H1 (cell line): Measurements from ENCODE around the gene STARD13. TPM values are rescaled to one million over a fixed set of nuclear protein-coding genes. Genes with fewer than 3 reads are reported as not detected.

Experiments
- CTCF ChIA-PET: fragments of 300-600 bp; sonication (Branson Sonifier 250); formaldehyde crosslinking; loops from one replicate; lab custom pipeline; 2021; ENCODE audit not compliant: partially characterized antibody; lab: Charles Lee
- POLR2A ChIA-PET: fragments of 300-600 bp; sonication (Branson Sonifier 250); formaldehyde crosslinking; loops from one replicate; lab custom pipeline; 2021; ENCODE audit warnings: inconsistent platforms; ENCODE audit not compliant: partially characterized antibody; lab: Charles Lee
- DNase-seq, 2 experiments: peaks; one replicate each; pipeline versions ENCODE4 v3.0.0 to v3.0.0-alpha.2; 2010 to 2022; ENCODE audit warnings: low spot score in 2 of 2, low read depth in 1 of 2, mixed read lengths in 1 of 2
- FAIRE-seq: peaks from 2 replicates; lab custom pipeline; 2011; peaks lifted over from hg19 to GRCh38; lab: Jason Lieb, UNC
- H2AFZ ChIP-seq: 2 replicates; pipeline ENCODE4 v1.8.1; 2012; ENCODE audit warnings: low read length, inconsistent platforms
- H2AK5ac ChIP-seq: 2 replicates; pipeline ENCODE4 v1.6.1; 2013; ENCODE audit warnings: low read depth, low read length
- H2BK120ac ChIP-seq: replicated peaks from 2 replicates; pipeline ENCODE3; 2013; ENCODE audit warnings: low read depth, low read length, inconsistent platforms
- H2BK12ac ChIP-seq: 2 replicates; pipeline ENCODE4 v1.6.1; 2013; ENCODE audit warnings: low read depth, low read length
- H2BK15ac ChIP-seq: 2 replicates; pipeline ENCODE4 v1.6.1; 2013; ENCODE audit warnings: low read length
- H2BK20ac ChIP-seq: 2 replicates; pipeline ENCODE4 v1.6.1; 2013; ENCODE audit warnings: low read length
- H2BK5ac ChIP-seq: 2 replicates; pipeline ENCODE4 v1.6.1; 2013; ENCODE audit warnings: low read depth, low read length
- H3K14ac ChIP-seq: 2 replicates; pipeline ENCODE4 v1.6.1; 2013; ENCODE audit warnings: inconsistent platforms; ENCODE audit not compliant: insufficient read length
- H3K18ac ChIP-seq: 2 replicates; pipeline ENCODE4 v1.6.1; 2013; ENCODE audit warnings: low read length; ENCODE audit errors: extremely low read depth
- H3K23ac ChIP-seq: 2 replicates; pipeline ENCODE4 v1.6.1; 2013; ENCODE audit warnings: inconsistent platforms; ENCODE audit not compliant: insufficient read length
- H3K23me2 ChIP-seq: 2 replicates; pipeline ENCODE4 v1.6.1; 2013; ENCODE audit warnings: low read depth, low read length
- H3K27ac ChIP-seq: 2 replicates; pipeline ENCODE4 v1.6.1; 2011; ENCODE audit warnings: low read depth, low read length, inconsistent platforms
- H3K27me3 ChIP-seq, 4 experiments: replicated peaks in 1 of 4; 1 replicate in 1 of 4; 2 replicates in 3 of 4; pipeline versions ENCODE4 v1.6.1 to v1.8.1; 2011 to 2013; ENCODE audit warnings: low read length in 3 of 4, mild to moderate bottlenecking in 3 of 4, inconsistent platforms in 2 of 4, mixed read lengths in 2 of 4, moderate library complexity in 1 of 4; ENCODE audit not compliant: control insufficient read depth in 3 of 4, insufficient read depth in 3 of 4; ENCODE audit errors: extremely low read depth in 1 of 4
- H3K36me3 ChIP-seq, 4 experiments: 2 replicates each; pipeline versions ENCODE4 v1.6.1 to v1.8.1; 2011 to 2013; ENCODE audit warnings: mild to moderate bottlenecking in 4 of 4, low read length in 3 of 4, moderate library complexity in 2 of 4, control low read depth in 1 of 4, inconsistent platforms in 1 of 4; ENCODE audit not compliant: insufficient read depth in 4 of 4, control insufficient read depth in 2 of 4
- H3K4ac ChIP-seq: replicated peaks from 2 replicates; pipeline ENCODE3; 2013; ENCODE audit warnings: low read length, low read depth, mixed read lengths, inconsistent platforms; ENCODE audit not compliant: insufficient read length
- H3K4me1 ChIP-seq, 4 experiments: replicated peaks in 1 of 4; 1 replicate in 1 of 4; 2 replicates in 3 of 4; pipeline versions ENCODE4 v1.6.1 to v1.8.1; 2011 to 2013; ENCODE audit warnings: low read length in 3 of 4, inconsistent platforms in 2 of 4, mixed read lengths in 1 of 4; ENCODE audit not compliant: insufficient read depth in 4 of 4, control insufficient read depth in 3 of 4
- H3K4me2 ChIP-seq, 2 experiments: 2 replicates each; pipeline versions ENCODE4 v1.6.1 to v1.8.1; 2011 to 2013; ENCODE audit warnings: low read depth in 2 of 2, low read length in 2 of 2, control low read depth in 1 of 2, inconsistent platforms in 1 of 2, mild to moderate bottlenecking in 1 of 2; ENCODE audit not compliant: insufficient read depth in 1 of 2
- H3K4me3 ChIP-seq, 4 experiments: fragments of 200-600, 300-600 bp in 1 of 4; sonication (generic), shearing (Covaris generic), sonication (Bioruptor Twin) in 1 of 4; 2 replicates each; pipeline versions ENCODE4 v1.5.1 to v1.8.1; 2011 to 2016; ENCODE audit warnings: low read length in 4 of 4, low read depth in 3 of 4, control low read depth in 2 of 4, inconsistent platforms in 2 of 4, mild to moderate bottlenecking in 2 of 4, mixed read lengths in 1 of 4, moderate library complexity in 1 of 4; ENCODE audit not compliant: insufficient read depth in 2 of 4; ENCODE audit errors: extremely low read depth in 1 of 4
- H3K56ac ChIP-seq: replicated peaks from 2 replicates; pipeline ENCODE3; 2013; ENCODE audit warnings: low read depth, mild to moderate bottlenecking, mixed read lengths, low read length, inconsistent platforms; ENCODE audit not compliant: insufficient read length
- H3K79me1 ChIP-seq: 2 replicates; pipeline ENCODE4 v1.6.1; 2013; ENCODE audit warnings: low read depth, low read length, control low read depth
- H3K79me2 ChIP-seq, 2 experiments: 2 replicates each; pipeline versions ENCODE4 v1.6.1 to v1.8.1; 2012 to 2013; ENCODE audit warnings: low read length in 2 of 2, mild to moderate bottlenecking in 2 of 2, inconsistent platforms in 1 of 2; ENCODE audit not compliant: insufficient read depth in 2 of 2, control insufficient read depth in 1 of 2
- H3K9ac ChIP-seq, 4 experiments: replicated peaks in 1 of 4; 1 replicate in 1 of 4; 2 replicates in 3 of 4; pipeline versions ENCODE4 v1.6.1 to v1.8.1; 2011 to 2013; ENCODE audit warnings: low read depth in 3 of 4, low read length in 3 of 4, control low read depth in 2 of 4, mild to moderate bottlenecking in 2 of 4, moderate library complexity in 2 of 4, inconsistent platforms in 1 of 4; ENCODE audit errors: extremely low read depth in 1 of 4
- H3K9me3 ChIP-seq, 2 experiments: 2 replicates each; pipeline versions ENCODE4 v1.6.1 to v1.8.1; 2012 to 2013; ENCODE audit warnings: mild to moderate bottlenecking in 2 of 2, moderate library complexity in 2 of 2, control low read depth in 1 of 2, inconsistent platforms in 1 of 2, low read depth in 1 of 2, low read length in 1 of 2, mixed read lengths in 1 of 2; ENCODE audit not compliant: insufficient read depth in 2 of 2
- H4K20me1 ChIP-seq, 2 experiments: replicated peaks in 1 of 2; 2 replicates each; pipeline versions ENCODE3 to v1.8.1; 2011 to 2013; ENCODE audit warnings: inconsistent platforms in 2 of 2, low read length in 2 of 2, mild to moderate bottlenecking in 1 of 2; ENCODE audit not compliant: insufficient read depth in 2 of 2, control insufficient read depth in 1 of 2
- H4K5ac ChIP-seq: 2 replicates; pipeline ENCODE4 v1.6.1; 2013; ENCODE audit warnings: low read length, low read depth, mixed read lengths, inconsistent platforms; ENCODE audit not compliant: insufficient read length
- H4K8ac ChIP-seq: 2 replicates; pipeline ENCODE4 v1.8.0; 2013; ENCODE audit warnings: mild to moderate bottlenecking, moderate library complexity, low read length, inconsistent platforms; ENCODE audit not compliant: insufficient read depth; ENCODE audit errors: extremely low read depth
- H4K91ac ChIP-seq: replicated peaks from 2 replicates; pipeline ENCODE3; 2013; ENCODE audit warnings: low read length, mixed read lengths, inconsistent platforms; ENCODE audit not compliant: insufficient read length
- BCL11A ChIP-seq, 2 experiments: IDR thresholded peaks; one replicate each; pipeline ENCODE4 v1.6.1; 2011; ENCODE audit warnings: low read depth in 2 of 2, low read length in 2 of 2, mild to moderate bottlenecking in 2 of 2
- CHD1 ChIP-seq: IDR thresholded peaks from 2 replicates; pipeline ENCODE4 v1.6.1; 2012; ENCODE audit warnings: low read depth, low read length, improper control_type of control experiment
- GABPA ChIP-seq: IDR thresholded peaks from 2 replicates; pipeline ENCODE4 v1.6.1; 2011; ENCODE audit warnings: mild to moderate bottlenecking, low read length, moderate library complexity, borderline replicate concordance; ENCODE audit not compliant: insufficient read depth
- GTF2F1 ChIP-seq: IDR thresholded peaks from 2 replicates; pipeline ENCODE4 v1.6.1; 2012; ENCODE audit warnings: low read depth, low read length, improper control_type of control experiment, borderline replicate concordance
- HDAC2 ChIP-seq, 2 experiments: fragments of 300-600 bp in 1 of 2; sonication (generic) in 1 of 2; IDR thresholded peaks; 2 replicates each; pipeline ENCODE4 v1.6.1; 2011 to 2012; ENCODE audit warnings: low read depth in 2 of 2, low read length in 2 of 2, mild to moderate bottlenecking in 2 of 2, moderate library complexity in 2 of 2, borderline replicate concordance in 1 of 2, inconsistent platforms in 1 of 2
- MAFK ChIP-seq: IDR thresholded peaks from 2 replicates; pipeline ENCODE4 v1.6.1; 2012; ENCODE audit warnings: low read depth, mild to moderate bottlenecking, improper control_type of control experiment, low read length
- MAX ChIP-seq: IDR thresholded peaks from 2 replicates; pipeline ENCODE4 v1.6.1; 2012; ENCODE audit warnings: inconsistent platforms
- POLR2A ChIP-seq, 2 experiments: IDR thresholded peaks; 1 replicate in 1 of 2; 2 replicates in 1 of 2; pipeline ENCODE4 v1.6.1; 2011; ENCODE audit warnings: low read depth in 2 of 2, low read length in 2 of 2, mild to moderate bottlenecking in 2 of 2; ENCODE audit errors: control extremely low read depth in 1 of 2
- RAD21 ChIP-seq, 2 experiments: IDR thresholded peaks in 1 of 2; conservative IDR thresholded peaks in 1 of 2; 2 replicates each; pipeline ENCODE4 v1.6.1; 2011; ENCODE audit warnings: low read depth in 2 of 2, low read length in 2 of 2, improper control_type of control experiment in 1 of 2, inconsistent platforms in 1 of 2, mild to moderate bottlenecking in 1 of 2, moderate library complexity in 1 of 2
- RFX5 ChIP-seq: IDR thresholded peaks from 2 replicates; pipeline ENCODE4 v1.6.1; 2011; ENCODE audit warnings: low read depth, low read length, improper control_type of control experiment, borderline replicate concordance
- SP2 ChIP-seq: IDR thresholded peaks from 2 replicates; pipeline ENCODE4 v1.6.1; 2012; ENCODE audit warnings: mild to moderate bottlenecking, low read length, inconsistent platforms
- TAF7 ChIP-seq: optimal IDR thresholded peaks from 2 replicates; pipeline ENCODE3; 2011; ENCODE audit warnings: low read depth, mild to moderate bottlenecking, inconsistent platforms, low read length, moderate library complexity, borderline replicate concordance
- ZNF274 ChIP-seq: IDR thresholded peaks from 2 replicates; pipeline ENCODE4 v1.7.0; 2012; ENCODE audit warnings: low read length, borderline replicate concordance; ENCODE audit errors: extremely low read depth
- WGBS, 2 experiments: shearing (Covaris generic) in 1 of 2; methylation state at CpG; one replicate each; pipeline versions ENCODE4 v1.1.6 to v1.1.7; 2013 to 2015; ENCODE audit warnings: low lambda C conversion rate in 2 of 2, mixed read lengths in 2 of 2, inconsistent platforms in 1 of 2, low coverage in 1 of 2, missing lambda C conversion rate in 1 of 2; ENCODE audit not compliant: insufficient replicate concordance in 2 of 2, insufficient coverage in 1 of 2, insufficient read length in 1 of 2; ENCODE audit errors: extremely low coverage in 1 of 2, missing lambda C conversion rate in 1 of 2; 5-methylcytosine and 5-hydroxymethylcytosine counted together
- polyA plus RNA-seq, 7 experiments: library from polyadenylated mRNA; depleted of rRNA in 3 of 7; stranded (reverse) in 5 of 7; unstranded in 2 of 7; fragments of >200 nt in 5 of 7; fragments of 200-250 nt in 2 of 7; gene quantifications; 1 replicate in 5 of 7; 2 replicates in 1 of 7; 4 replicates in 1 of 7; pipeline versions ENCODE4 v1.2.1 to v1.2.3, GENCODE V29; 2011 to 2013; ENCODE audit warnings: missing spikeins in 2 of 7, mixed read lengths in 2 of 7
- total RNA-seq: library from RNA; stranded (reverse); fragmentation: NEBNext Ultra II Directional; extraction: Animal tissue kit (Norgen Biotek cat#: 25700); gene quantifications from 2 replicates; pipeline ENCODE4 v1.2.1, GENCODE V29; 2021

STARD13 gene
- total and polyA plus RNA-seq, 2 of the 8 experiments (the other 6 are each of a cell fraction or from before 2014, with no cell fraction given): 0.82 to 2.9 TPM

- Histone ChIP-seq H3K4me1 (peaks cover 0 to 11% (median 3%) of the 10 kb centered on the region in 4 experiments; a peak in 3 of 7 replicates), H4K20me1 (no peaks in the 10 kb centered on the region), H2BK5ac (no peak overlapping the region), H3K79me2 (no peaks in the 10 kb centered on the region), H2BK12ac (no peak overlapping the region), H2BK20ac (no peak overlapping the region), H3K56ac (no peak overlapping the region), H3K23ac (no peak overlapping the region), H3K36me3 (no peaks in the 10 kb centered on the region), H3K4me3 (no peak overlapping the region), H3K27me3 (no peaks in the 10 kb centered on the region), H2BK15ac (no peak overlapping the region), H3K18ac (no peak overlapping the region), H3K23me2 (no peaks in the 10 kb centered on the region), H2AK5ac (no peak overlapping the region), H4K8ac (no peak overlapping the region), H4K5ac (no peak overlapping the region), H3K4ac (no peak overlapping the region), H2AFZ (no peak overlapping the region), H3K9me3 (no peaks in the 10 kb centered on the region), H3K79me1 (no peaks in the 10 kb centered on the region), H2BK120ac (no peak overlapping the region), H3K9ac (no peak overlapping the region), H3K27ac (no peak overlapping the region), H4K91ac (no peak overlapping the region), H3K4me2 (no peak overlapping the region), H3K14ac (no peak overlapping the region)
- POLR2A ChIA-PET: no interaction called here
- DNase-seq: no peak
- TF ChIP-seq ZNF274 (no peak), POLR2A (IDR thresholded peaks at IDR 0.05; ENCODE audit: control extremely low read depth in 1 of 2, low read depth in 2 of 2, low read length in 2 of 2) (no peak), CHD1 (no peak), GTF2F1 (no peak), HDAC2 (IDR thresholded peaks at IDR 0.05; ENCODE audit: borderline replicate concordance in 1 of 2, low read depth in 2 of 2, low read length in 2 of 2) (no peak), TAF7 (no peak), SP2 (no peak), RFX5 (no peak), MAFK (no peak), GABPA (no peak), BCL11A (IDR thresholded peaks at IDR 0.05; ENCODE audit: low read depth in 2 of 2, low read length in 2 of 2) (no peak), RAD21 (IDR thresholded peaks at IDR 0.05 in 1 of 2, conservative IDR thresholded peaks at IDR 0.05 in 1 of 2; ENCODE audit: low read depth in 2 of 2, low read length in 2 of 2) (no peak), MAX (no peak)
- 89% methylated on average over 5 of the region's 5 CpGs; no CpG with 5 or more reads in 1 of the 2 experiments for WGBS, 2 experiments
- FAIRE-seq: no peak
- CTCF ChIA-PET: interaction anchor here (1.0 kb wide), 1 partner anchor 51 kb away, joined by 3 read pairs; no protein-coding TSS in a partner anchor
Measured at GRCh38 chr13:33233547-33233946, 52.0 kb downstream of the STARD13 start.
